Effector memory CD8-positive, alpha-beta T cell (primary cell): Measurements from ENCODE around the gene PPP2R1A.

Source experiments
- ATAC-seq: fragments of 150-1000 bp; cut with Tn5 transposase; replicated peaks from 2 replicates; pipeline ENCODE4 v1.10.0; 2021; ENCODE audit warnings: mild to moderate bottlenecking, moderate library complexity
- DNase-seq, 3 experiments: peaks; one replicate each; pipeline ENCODE4 v3.0.0; 2021
- H3K27ac Mint-ChIP-seq, 2 donors: one replicate each; pipeline ENCODE4 v1.8.0; 2022; ENCODE audit warnings: mild to moderate bottlenecking in 2 of 2, mixed read lengths in 2 of 2, moderate library complexity in 2 of 2
- H3K27me3 Mint-ChIP-seq, 2 donors: one replicate each; pipeline ENCODE4 v1.8.0; 2022; ENCODE audit warnings: mixed read lengths in 2 of 2
- H3K36me3 Mint-ChIP-seq: one replicate; pipeline ENCODE4 v1.8.0; 2022; ENCODE audit warnings: mild to moderate bottlenecking, moderate library complexity, mixed read lengths; ENCODE audit not compliant: insufficient read depth
- H3K4me1 Mint-ChIP-seq, 2 donors: one replicate each; pipeline ENCODE4 v1.8.0; 2022; ENCODE audit warnings: low read depth in 2 of 2, mixed read lengths in 2 of 2
- H3K4me3 Mint-ChIP-seq, 2 donors: one replicate each; pipeline ENCODE4 v1.8.0; 2022; ENCODE audit warnings: mild to moderate bottlenecking in 2 of 2, mixed read lengths in 2 of 2, moderate library complexity in 2 of 2
- H3K9me3 Mint-ChIP-seq, 2 donors: one replicate each; pipeline ENCODE4 v1.8.0; 2022; ENCODE audit warnings: mixed read lengths in 2 of 2

The PPP2R1A gene

DNA sequence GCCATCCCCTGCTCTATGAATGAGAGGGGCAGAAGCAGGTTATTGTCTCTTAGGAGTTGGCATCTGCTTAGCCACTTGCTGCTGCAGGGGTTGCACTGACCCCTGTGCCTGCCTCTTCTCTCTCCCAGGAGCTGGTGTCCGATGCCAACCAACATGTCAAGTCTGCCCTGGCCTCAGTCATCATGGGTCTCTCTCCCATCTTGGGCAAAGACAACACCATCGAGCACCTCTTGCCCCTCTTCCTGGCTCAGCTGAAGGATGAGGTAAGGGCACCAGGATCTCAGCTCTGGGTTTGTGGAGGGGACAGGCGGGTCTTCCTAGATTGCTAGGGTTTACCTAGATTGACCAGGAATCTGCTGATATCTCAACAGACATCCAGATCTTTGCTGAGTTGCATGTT, 26.5 kb downstream of the PPP2R1A start:
- peaks cover 99% of the 10 kb centered on the region for H3K36me3 Mint-ChIP-seq
- H3K4me3 Mint-ChIP-seq, result no peak overlapping the region
- DNase-seq (no peak), ATAC-seq (no peak)
- no peaks in the 10 kb centered on the region for H3K9me3 Mint-ChIP-seq
- H3K27me3 Mint-ChIP-seq, result no peaks in the 10 kb centered on the region
- peak overlapping the region in 1 of 2 donors; percentile 7 for H3K27ac Mint-ChIP-seq
- H3K4me1 Mint-ChIP-seq, result peaks cover 6% of the 10 kb centered on the region in 2 donors

DNA sequence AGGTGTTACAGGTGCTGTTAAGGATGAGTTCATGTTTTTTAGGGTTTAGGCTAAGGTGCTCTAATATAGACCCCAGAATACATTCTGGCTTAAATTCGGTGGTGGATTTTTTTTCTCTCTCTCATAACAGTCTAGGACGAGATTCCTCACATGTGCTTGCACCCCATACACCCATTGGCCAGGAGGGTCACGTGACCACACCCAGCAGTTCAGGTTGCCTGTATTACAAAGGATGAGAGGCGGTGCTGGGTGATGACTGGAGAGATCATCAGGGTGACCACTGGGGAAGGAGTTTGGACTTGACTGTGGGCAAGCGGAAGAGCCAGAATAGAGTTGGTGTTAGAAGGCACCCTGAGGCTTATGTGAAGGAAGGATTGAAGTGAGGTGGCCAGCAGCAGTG, 27.7 kb downstream of the PPP2R1A start:
- ATAC-seq, result no peak
- Mint-ChIP-seq H3K27me3 (no peaks in the 10 kb centered on the region), H3K4me3 (no peak overlapping the region), H3K4me1 (peaks cover 6% of the 10 kb centered on the region in 2 donors), H3K9me3 (no peaks in the 10 kb centered on the region), H3K27ac (peak overlapping the region in 1 of 2 donors; percentile 7), H3K36me3 (peaks cover 99% of the 10 kb centered on the region)
- no peak for DNase-seq

DNA sequence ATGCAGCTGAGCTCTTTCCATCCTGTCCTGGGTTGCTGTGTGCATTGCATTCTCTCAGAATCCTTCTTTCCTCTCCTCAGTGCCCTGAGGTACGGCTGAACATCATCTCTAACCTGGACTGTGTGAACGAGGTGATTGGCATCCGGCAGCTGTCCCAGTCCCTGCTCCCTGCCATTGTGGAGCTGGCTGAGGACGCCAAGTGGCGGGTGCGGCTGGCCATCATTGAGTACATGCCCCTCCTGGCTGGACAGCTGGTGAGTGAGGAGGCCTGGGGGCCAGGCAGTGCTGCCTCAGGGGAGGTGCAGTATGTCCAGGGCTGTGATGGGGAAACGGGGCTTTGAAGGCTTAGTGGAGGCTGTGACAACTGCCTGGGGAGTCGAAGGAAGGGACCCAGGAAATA, 29.8 kb downstream of the PPP2R1A start:
- no peak for DNase-seq
- H3K9me3 Mint-ChIP-seq, result no peaks in the 10 kb centered on the region
- no peak overlapping the region for H3K4me3 Mint-ChIP-seq
- H3K27ac Mint-ChIP-seq, result peak overlapping the region in 1 of 2 donors; percentile 35
- H3K36me3 Mint-ChIP-seq, result peaks cover 99% of the 10 kb centered on the region
- no peak for ATAC-seq
- H3K4me1 Mint-ChIP-seq, result peaks cover 0 to 6% of the 10 kb centered on the region in 2 donors
- no peaks in the 10 kb centered on the region for H3K27me3 Mint-ChIP-seq

DNA sequence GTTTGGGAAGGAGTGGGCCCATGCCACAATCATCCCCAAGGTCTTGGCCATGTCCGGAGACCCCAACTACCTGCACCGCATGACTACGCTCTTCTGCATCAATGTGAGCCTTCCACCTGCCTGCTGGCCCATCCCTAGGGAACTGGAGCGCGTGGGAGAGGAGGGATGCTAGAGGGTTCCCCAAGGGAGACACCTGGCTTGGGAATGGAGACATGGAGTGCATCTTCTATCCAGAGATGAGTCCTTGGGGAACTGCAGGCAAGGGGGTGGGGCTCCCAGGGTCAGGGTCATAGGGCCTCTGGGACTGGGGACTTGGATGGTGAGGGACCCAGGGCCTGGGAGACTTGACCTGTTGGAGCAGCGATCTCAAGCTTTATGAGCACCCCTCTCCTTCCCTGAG, 31.2 kb downstream of the PPP2R1A start:
- peaks cover 98% of the 10 kb centered on the region for H3K36me3 Mint-ChIP-seq
- H3K4me3 Mint-ChIP-seq, result no peak overlapping the region
- no peaks in the 10 kb centered on the region for H3K9me3 Mint-ChIP-seq
- DNase-seq (no peak), ATAC-seq (no peak)
- H3K27ac Mint-ChIP-seq, result peak overlapping the region in 1 of 2 donors; percentile 75
- H3K27me3 Mint-ChIP-seq, result no peaks in the 10 kb centered on the region
- H3K4me1 Mint-ChIP-seq, result peaks cover 0 to 6% of the 10 kb centered on the region in 2 donors

DNA sequence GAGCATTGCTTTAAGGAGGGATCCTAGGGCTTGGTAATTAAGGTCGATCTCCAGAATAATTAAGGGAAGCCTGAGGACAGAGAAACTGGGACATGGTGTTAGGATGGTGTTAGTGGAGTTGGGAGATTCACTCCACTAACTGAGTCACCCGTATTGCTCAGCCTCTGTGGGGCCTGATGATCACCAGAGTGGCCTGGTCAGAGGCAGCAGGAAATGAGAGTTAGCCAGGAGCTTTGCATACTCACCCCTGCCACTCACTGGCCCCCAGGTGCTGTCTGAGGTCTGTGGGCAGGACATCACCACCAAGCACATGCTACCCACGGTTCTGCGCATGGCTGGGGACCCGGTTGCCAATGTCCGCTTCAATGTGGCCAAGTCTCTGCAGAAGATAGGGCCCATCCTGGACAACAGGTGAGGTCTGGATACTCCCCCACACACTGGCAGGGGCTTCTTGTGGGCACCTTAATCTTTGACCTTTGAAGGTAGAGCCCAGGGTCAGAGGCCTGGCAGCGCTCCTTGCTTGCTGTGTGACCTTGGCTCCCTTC, 32.1 kb downstream of the PPP2R1A start:
- Mint-ChIP-seq H3K4me1 (peaks cover 6 to 9% of the 10 kb centered on the region in 2 donors), H3K36me3 (peaks cover 96% of the 10 kb centered on the region), H3K27me3 (no peaks in the 10 kb centered on the region), H3K9me3 (no peaks in the 10 kb centered on the region), H3K4me3 (no peak overlapping the region), H3K27ac (no peak overlapping the region)
- ATAC-seq (no peak), DNase-seq (no peak)

DNA sequence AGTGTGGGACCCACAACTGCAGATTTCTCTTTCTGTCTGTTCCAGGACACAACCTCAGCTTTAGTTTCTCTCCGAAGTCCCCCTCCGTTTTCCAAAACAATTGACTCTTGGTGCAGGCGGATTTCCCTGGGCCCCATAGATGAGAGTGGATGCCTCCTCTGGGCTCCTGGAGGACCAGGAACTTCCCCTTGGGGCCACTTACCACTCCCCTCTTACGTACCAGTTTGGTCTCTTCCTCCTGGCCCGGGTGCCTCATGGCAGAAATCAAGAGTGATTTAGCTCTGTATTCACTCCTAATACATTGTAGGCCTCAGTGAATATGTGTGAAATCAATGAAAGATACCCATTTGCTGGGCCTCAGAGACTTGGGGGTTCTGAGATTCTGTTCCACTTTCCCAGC, 34.4 kb downstream of the PPP2R1A start:
- DNase-seq (no peak), ATAC-seq (no peak)
- Mint-ChIP-seq H3K36me3 (peaks cover 84% of the 10 kb centered on the region), H3K9me3 (no peaks in the 10 kb centered on the region), H3K4me1 (peaks cover 6 to 9% of the 10 kb centered on the region in 2 donors), H3K27me3 (no peaks in the 10 kb centered on the region), H3K4me3 (no peak overlapping the region), H3K27ac (peak overlapping the region in 1 of 2 donors; percentile 77)

DNA sequence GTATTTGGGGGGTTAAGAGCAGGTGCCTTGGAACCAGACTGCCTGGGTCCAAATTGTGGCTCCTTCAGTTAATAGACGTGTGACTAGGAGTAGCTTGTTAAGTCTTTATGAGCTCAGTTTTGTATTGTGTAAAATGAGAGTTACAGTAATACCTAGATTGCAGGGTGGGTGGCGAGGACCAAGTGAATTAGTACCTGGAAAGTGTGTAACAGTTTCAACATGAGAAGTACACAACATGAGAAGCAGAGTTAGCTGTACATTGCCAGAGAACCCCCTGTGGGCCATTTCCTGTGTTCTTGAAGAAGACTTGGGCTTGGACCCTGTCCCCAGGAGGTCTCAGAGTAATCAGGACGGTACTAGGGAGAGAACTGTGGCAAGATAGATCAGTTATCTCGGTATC, 36.8 kb downstream of the PPP2R1A start:
- Mint-ChIP-seq H3K27me3 (no peaks in the 10 kb centered on the region), H3K4me3 (no peak overlapping the region), H3K4me1 (peaks cover 6 to 7% of the 10 kb centered on the region in 2 donors), H3K9me3 (no peaks in the 10 kb centered on the region), H3K27ac (peak overlapping the region; percentile 72 to 90), H3K36me3 (peaks cover 62% of the 10 kb centered on the region)
- DNase-seq (no peak), ATAC-seq (no peak)

DNA sequence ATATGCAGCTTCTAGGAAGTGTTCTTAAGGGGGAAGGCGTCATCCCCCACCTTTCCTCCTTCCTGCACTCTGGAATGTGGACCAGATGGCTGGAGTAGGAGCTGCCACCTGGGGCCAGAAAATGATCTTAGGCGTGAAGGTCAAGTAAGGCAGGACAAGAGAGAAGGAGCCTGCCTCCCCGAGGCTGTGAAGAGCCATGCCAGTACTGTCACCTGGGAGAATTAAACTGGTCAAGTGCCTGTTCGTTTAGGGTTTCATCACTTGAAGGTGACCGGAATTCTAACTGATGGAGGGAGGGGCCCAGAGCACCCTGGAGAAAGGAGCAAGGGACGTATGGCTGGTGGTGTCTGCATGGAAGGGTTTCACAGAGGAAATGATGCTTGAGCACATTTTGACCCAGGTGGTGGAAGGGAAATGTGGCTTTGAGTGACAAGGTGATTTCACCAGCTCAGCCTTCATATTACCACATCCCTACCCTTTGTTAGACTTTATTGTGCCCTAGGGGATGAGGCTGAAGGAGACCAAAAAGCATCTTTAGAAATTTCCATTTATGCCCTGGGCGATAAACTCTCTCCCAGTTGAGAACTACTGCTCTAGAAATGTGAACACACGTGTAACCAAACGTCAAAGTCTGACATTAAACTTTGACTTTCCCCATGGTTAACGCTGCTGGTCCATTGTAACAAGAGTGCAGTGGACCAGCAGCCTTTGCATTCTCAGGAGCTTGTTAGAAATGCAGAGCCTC, 37.5 kb downstream of the PPP2R1A start:
- H3K36me3 Mint-ChIP-seq, result peaks cover 55% of the 10 kb centered on the region

DNA sequence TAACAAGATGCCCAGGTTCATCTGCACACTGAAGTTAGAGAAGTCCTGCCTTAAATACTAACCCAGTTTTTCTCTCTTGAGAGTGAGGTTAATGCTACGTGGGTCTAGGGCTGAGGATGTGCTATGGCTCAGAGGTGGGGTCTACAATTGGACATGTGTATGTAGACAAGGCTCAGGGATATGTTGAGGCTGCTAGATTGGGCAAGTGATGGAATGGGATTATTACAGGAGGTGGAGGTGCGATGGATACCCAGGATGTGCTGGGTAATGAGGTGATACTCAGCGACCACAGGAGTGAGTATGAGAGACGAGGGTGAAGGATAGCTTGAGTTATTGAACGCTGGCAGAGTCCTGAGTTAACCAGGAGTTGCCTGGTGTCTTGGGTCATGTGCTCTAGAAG, 38.1 kb downstream of the PPP2R1A start:
- no peak overlapping the region for H3K27ac Mint-ChIP-seq
- DNase-seq (no peak), ATAC-seq (no peak)
- no peaks in the 10 kb centered on the region for H3K9me3 Mint-ChIP-seq
- H3K4me1 Mint-ChIP-seq, result peaks cover 6 to 7% of the 10 kb centered on the region in 2 donors
- peaks cover 49% of the 10 kb centered on the region for H3K36me3 Mint-ChIP-seq
- H3K27me3 Mint-ChIP-seq, result no peaks in the 10 kb centered on the region
- no peak overlapping the region for H3K4me3 Mint-ChIP-seq

More for the DNA sequence above, 37.5 kb downstream of the PPP2R1A start:
- H3K27ac Mint-ChIP-seq, result peak overlapping the region; percentile 72 to 90
- peaks cover 6 to 7% of the 10 kb centered on the region in 2 donors for H3K4me1 Mint-ChIP-seq
- no peaks in the 10 kb centered on the region for H3K27me3 Mint-ChIP-seq
- ATAC-seq (no peak), DNase-seq (no peak)
- no peak overlapping the region for H3K4me3 Mint-ChIP-seq
- no peaks in the 10 kb centered on the region for H3K9me3 Mint-ChIP-seq

DNA sequence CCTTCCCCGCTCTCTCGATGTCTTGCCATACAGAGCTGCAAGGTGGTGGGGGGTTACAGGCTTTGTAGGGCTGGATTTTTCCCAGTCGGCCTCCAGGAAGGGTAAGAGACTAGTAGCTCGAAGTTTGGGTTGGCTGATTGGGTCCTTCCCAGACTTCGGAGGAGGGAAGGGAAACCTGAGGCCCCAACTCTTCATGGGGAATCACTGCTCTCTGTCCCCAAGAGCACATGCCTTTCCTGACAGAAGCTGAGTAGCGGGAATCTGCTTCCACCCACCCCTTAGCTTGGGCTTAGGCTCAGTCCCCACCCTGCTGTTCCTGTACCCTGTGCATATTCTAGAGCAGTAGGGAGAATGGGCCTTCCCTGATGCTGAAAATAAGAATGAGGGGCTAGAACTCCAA, 39.7 kb downstream of the PPP2R1A start:
- Mint-ChIP-seq H3K27me3 (no peaks in the 10 kb centered on the region), H3K4me3 (no peak overlapping the region), H3K27ac (peak overlapping the region in 1 of 2 donors; percentile 83), H3K4me1 (peaks cover 6 to 7% of the 10 kb centered on the region in 2 donors), H3K36me3 (peaks cover 37% of the 10 kb centered on the region), H3K9me3 (no peaks in the 10 kb centered on the region)
- DNase-seq (no peak), ATAC-seq (no peak)

DNA sequence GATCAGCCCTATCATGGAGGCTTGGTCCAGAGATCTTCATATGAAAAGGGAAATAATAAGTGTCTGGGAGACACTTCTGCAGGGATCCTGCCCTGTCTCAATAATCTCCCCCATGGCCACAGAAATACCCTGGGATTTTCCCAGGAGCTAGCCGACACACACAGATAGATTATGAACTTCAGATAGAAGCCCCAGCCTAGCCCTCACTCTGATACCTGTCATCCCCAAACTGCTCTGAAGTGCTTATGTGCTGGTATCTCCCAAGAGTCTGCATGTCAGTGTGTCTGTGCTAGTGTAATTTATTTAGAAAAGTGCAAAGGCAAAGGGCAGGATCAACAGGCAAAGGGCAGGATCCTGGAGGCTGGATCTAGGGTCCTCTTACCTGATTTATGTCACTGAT, 40.8 kb downstream of the PPP2R1A start:
- ATAC-seq (no peak), DNase-seq (no peak)
- H3K4me1 Mint-ChIP-seq, result peaks cover 6 to 7% of the 10 kb centered on the region in 2 donors
- no peak overlapping the region for H3K4me3 Mint-ChIP-seq
- H3K9me3 Mint-ChIP-seq, result no peaks in the 10 kb centered on the region
- H3K36me3 Mint-ChIP-seq, result peaks cover 26% of the 10 kb centered on the region
- no peaks in the 10 kb centered on the region for H3K27me3 Mint-ChIP-seq
- peak overlapping the region; percentile 68 to 83 for H3K27ac Mint-ChIP-seq

GRCh38 chr19:52231154-52231910, 41.5 kb downstream of the PPP2R1A start:
- no peak for DNase-seq
- Mint-ChIP-seq H3K27me3 (no peaks in the 10 kb centered on the region), H3K9me3 (no peaks in the 10 kb centered on the region), H3K4me1 (peaks cover 4 to 5% of the 10 kb centered on the region in 2 donors), H3K27ac (peak overlapping the region; percentile 68 to 83), H3K4me3 (no peak overlapping the region), H3K36me3 (peaks cover 20% of the 10 kb centered on the region)
- ATAC-seq, result no peak

DNA sequence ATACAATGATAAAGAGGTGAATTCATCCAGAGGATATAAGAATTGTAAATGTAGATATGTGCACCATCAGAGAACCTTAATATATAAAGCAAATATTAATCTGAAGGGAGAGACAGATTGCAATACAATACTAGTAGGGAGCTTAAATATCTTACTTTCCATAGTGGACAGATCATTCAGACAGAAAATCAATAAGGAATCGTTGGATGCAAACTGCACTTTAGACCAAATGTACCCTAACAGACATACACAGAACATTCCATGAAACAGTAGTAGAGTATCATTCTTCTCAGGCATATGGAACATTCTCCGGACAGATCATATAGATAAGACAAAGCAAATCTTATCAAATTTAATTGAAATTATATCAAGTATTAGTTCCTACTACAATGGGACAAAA, 44.6 kb downstream of the PPP2R1A start:
- Mint-ChIP-seq H3K27ac (no peak overlapping the region), H3K36me3 (peaks cover 4% of the 10 kb centered on the region), H3K9me3 (no peaks in the 10 kb centered on the region), H3K4me1 (peaks cover 0 to 5% of the 10 kb centered on the region in 2 donors), H3K27me3 (peaks cover 0 to 4% of the 10 kb centered on the region in 2 donors), H3K4me3 (no peak overlapping the region)
- DNase-seq (no peak), ATAC-seq (no peak)
